ENCODE measurements around the gene ANO1. TPM values are rescaled to one million over a fixed set of nuclear protein-coding genes. Genes with fewer than 3 reads are reported as not detected.

ANO1 gene
- total RNA-seq, 2 donors from 2014 or later: 10.2 to 29.4 TPM

DNA sequence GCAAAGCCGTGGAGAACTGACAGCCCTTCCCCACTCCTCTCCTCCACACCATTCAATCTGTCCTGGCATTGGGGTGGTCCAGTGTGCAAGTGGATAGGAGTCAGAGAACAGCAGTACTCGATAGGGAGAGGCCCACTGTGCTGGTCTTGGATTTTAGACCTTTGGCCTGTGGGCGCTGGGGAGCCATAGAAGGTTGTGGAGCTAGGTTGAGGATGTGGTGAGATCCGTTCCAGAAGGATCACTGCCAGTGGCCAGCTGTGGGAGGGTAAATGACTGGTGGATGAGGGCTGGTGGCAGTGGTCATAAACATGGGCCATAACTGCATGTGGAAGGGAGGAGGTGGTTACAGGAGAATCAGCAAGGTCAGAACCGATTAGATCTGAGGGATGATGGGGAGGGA is 28.6 kb downstream of the ANO1 start:
- no peaks in the 10 kb centered on the region for H3K36me3 ChIP-seq
- DNase-seq (ENCODE audit: low spot score): no peak
- H3K4me3 ChIP-seq: no peak overlapping the region
- TF ChIP-seq, protein P1, sequence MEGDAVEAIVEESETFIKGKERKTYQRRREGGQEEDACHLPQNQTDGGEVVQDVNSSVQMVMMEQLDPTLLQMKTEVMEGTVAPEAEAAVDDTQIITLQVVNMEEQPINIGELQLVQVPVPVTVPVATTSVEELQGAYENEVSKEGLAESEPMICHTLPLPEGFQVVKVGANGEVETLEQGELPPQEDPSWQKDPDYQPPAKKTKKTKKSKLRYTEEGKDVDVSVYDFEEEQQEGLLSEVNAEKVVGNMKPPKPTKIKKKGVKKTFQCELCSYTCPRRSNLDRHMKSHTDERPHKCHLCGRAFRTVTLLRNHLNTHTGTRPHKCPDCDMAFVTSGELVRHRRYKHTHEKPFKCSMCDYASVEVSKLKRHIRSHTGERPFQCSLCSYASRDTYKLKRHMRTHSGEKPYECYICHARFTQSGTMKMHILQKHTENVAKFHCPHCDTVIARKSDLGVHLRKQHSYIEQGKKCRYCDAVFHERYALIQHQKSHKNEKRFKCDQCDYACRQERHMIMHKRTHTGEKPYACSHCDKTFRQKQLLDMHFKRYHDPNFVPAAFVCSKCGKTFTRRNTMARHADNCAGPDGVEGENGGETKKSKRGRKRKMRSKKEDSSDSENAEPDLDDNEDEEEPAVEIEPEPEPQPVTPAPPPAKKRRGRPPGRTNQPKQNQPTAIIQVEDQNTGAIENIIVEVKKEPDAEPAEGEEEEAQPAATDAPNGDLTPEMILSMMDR (IDR thresholded peaks at IDR 0.05): no peak
- H3K27me3 ChIP-seq: no peaks in the 10 kb centered on the region
- H3K4me1 ChIP-seq: peaks cover 0 to 10% of the 10 kb centered on the region in 2 donors
- H3K27ac ChIP-seq: peak overlapping the region in 1 of 2 donors; percentile 8
- no peaks in the 10 kb centered on the region for H3K9me3 ChIP-seq

DNA sequence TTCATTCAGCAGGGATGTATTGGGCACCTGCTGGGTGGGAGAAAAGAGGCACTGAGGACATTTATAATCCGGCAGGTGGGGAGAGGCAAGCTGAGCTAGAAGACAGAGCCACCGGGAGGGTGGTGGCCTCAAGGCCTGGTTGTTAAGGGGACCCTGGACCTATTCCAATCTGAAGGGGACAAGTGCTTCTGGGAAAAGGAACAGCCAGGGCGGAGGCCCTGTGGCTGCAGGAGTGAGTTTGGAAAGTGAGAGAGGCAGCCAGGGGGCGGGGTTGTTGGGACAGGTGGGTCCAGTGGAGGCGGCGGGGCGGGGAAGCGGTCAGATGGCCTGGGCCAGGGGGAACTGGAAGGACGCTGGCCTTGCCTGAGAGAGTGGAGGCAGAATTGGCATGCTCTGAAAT is 29.1 kb downstream of the ANO1 start:
- H3K27ac ChIP-seq: no peak overlapping the region
- no peak overlapping the region for H3K4me3 ChIP-seq
- H3K36me3 ChIP-seq: no peaks in the 10 kb centered on the region
- no peaks in the 10 kb centered on the region for H3K27me3 ChIP-seq
- no peaks in the 10 kb centered on the region for H3K9me3 ChIP-seq
- TF ChIP-seq, protein P1 (IDR thresholded peaks at IDR 0.05): no peak
- no peak for DNase-seq (ENCODE audit: low spot score)
- peaks cover 0 to 14% of the 10 kb centered on the region in 2 donors for H3K4me1 ChIP-seq

- Histone ChIP-seq H3K27ac (no peak overlapping the region), H3K36me3 (no peaks in the 10 kb centered on the region), H3K27me3 (no peaks in the 10 kb centered on the region), H3K9me3 (no peaks in the 10 kb centered on the region), H3K4me1 (peaks cover 0 to 16% of the 10 kb centered on the region in 2 donors), H3K4me3 (no peak overlapping the region)
- TF ChIP-seq, protein P1 (IDR thresholded peaks at IDR 0.05): no peak
- DNase-seq (ENCODE audit: low spot score): no peak
These were observed 29.6 kb downstream of the ANO1 start for GRCh38 chr11:70107756-70108155.

- TF ChIP-seq, protein P1 (IDR thresholded peaks at IDR 0.05): no peak
- Histone ChIP-seq H3K27me3 (no peaks in the 10 kb centered on the region), H3K4me1 (peaks cover 0 to 16% of the 10 kb centered on the region in 2 donors), H3K9me3 (no peaks in the 10 kb centered on the region), H3K36me3 (no peaks in the 10 kb centered on the region), H3K4me3 (no peak overlapping the region), H3K27ac (peak overlapping the region in 1 of 2 donors; percentile 29)
- no peak for DNase-seq (ENCODE audit: low spot score)
These were observed 30.1 kb downstream of the ANO1 start for GRCh38 chr11:70108250-70108649.

DNA sequence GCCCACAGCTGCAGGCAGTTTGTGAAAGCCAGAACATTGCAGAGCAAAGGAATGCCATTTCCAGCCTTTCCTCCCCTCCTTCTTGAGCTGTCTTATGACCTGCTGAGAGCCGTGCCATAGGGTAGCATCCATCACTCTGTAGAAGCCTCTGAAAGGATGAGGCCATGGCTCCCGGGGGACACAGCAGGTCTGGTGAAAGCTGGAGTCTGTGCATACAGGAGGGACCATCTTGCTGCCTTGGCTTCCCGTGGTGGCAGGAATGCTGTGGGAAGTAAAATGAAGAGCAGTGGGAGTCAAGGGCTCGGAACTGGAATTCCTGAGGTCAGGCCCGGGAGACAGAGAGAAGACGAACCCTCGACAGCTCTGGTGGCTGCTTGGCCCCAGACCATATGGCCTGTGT is 30.9 kb downstream of the ANO1 start:
- Histone ChIP-seq H3K27me3 (no peaks in the 10 kb centered on the region), H3K27ac (peak overlapping the region; percentile 10 to 29), H3K4me3 (no peak overlapping the region), H3K9me3 (no peaks in the 10 kb centered on the region), H3K4me1 (peaks cover 0 to 16% of the 10 kb centered on the region in 2 donors), H3K36me3 (no peaks in the 10 kb centered on the region)
- no peak for DNase-seq (ENCODE audit: low spot score)
- TF ChIP-seq, protein P1 (IDR thresholded peaks at IDR 0.05): no peak

DNA sequence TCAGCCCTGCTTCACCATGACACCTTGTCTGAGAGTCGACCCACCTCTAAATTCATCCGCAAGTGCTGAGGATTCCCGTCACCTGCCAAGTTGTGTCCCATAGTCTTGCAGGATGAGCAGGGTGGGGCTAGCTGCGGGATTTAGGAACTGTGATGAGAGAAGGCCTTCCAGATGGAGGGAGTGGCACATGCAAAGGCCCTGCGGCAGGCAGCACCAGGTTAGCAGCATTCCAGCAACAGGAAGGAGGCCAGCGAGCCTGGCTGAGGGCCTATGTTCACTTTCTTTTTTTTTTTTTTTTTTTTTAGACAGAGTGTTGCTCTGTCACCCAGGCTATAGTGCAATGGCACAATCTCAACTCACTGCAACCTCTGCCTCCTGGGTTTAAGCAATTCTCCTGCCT is 31.8 kb downstream of the ANO1 start:
- peak overlapping the region in 1 of 2 donors; percentile 75 for H3K27ac ChIP-seq
- H3K36me3 ChIP-seq: no peaks in the 10 kb centered on the region
- H3K9me3 ChIP-seq: no peaks in the 10 kb centered on the region
- TF ChIP-seq, protein P1 (IDR thresholded peaks at IDR 0.05): no peak
- no peaks in the 10 kb centered on the region for H3K27me3 ChIP-seq
- peaks cover 0 to 16% of the 10 kb centered on the region in 2 donors for H3K4me1 ChIP-seq
- no peak for DNase-seq (ENCODE audit: low spot score)
- H3K4me3 ChIP-seq: no peak overlapping the region

Measured in right atrium auricular region (tissue), 2 donors.